Mesendoderm (in vitro differentiated cells): ENCODE measurements around the gene RIPOR3.
"Not testable (repeated sequence)": the region's sequence is repeated elsewhere in the genome, so short reads cannot be mapped to it uniquely, and the experiment has no call there.

Source experiments
- DNase-seq: peaks from one replicate; pipeline ENCODE4 v3.0.0; 2013
- H2AK5ac ChIP-seq: 2 replicates; pipeline ENCODE4 v1.6.1; 2013; ENCODE audit warnings: low read length, inconsistent platforms
- H2BK120ac ChIP-seq: 2 replicates; pipeline ENCODE4 v1.6.1; 2013; ENCODE audit warnings: low read depth, mild to moderate bottlenecking, low read length, moderate library complexity, mixed read lengths
- H2BK15ac ChIP-seq: replicated peaks from 2 replicates; pipeline ENCODE4 v1.6.1; 2013; ENCODE audit warnings: low read depth, mild to moderate bottlenecking, moderate library complexity
- H2BK5ac ChIP-seq: 2 replicates; pipeline ENCODE4 v1.6.1; 2013; ENCODE audit warnings: low read length, inconsistent platforms
- H3K18ac ChIP-seq: 2 replicates; pipeline ENCODE4 v1.6.1; 2013; ENCODE audit warnings: mild to moderate bottlenecking, low read length, mixed read lengths
- H3K23ac ChIP-seq: one replicate; pipeline ENCODE4 v1.6.1; 2013; ENCODE audit warnings: low read length
- H3K27ac ChIP-seq: 2 replicates; pipeline ENCODE4 v1.5.1; 2013; ENCODE audit warnings: low read depth, mild to moderate bottlenecking, inconsistent platforms, low read length, moderate library complexity
- H3K27me3 ChIP-seq: 2 replicates; pipeline ENCODE4 v1.6.1; 2013; ENCODE audit warnings: low read length, control low read depth, mild to moderate bottlenecking, inconsistent platforms; ENCODE audit not compliant: insufficient read depth, poor library complexity
- H3K36me3 ChIP-seq: 2 replicates; pipeline ENCODE4 v1.6.1; 2013; ENCODE audit warnings: low read length, inconsistent platforms; ENCODE audit not compliant: control insufficient read depth, insufficient read depth
- H3K4ac ChIP-seq: one replicate; pipeline ENCODE4 v1.6.1; 2013; ENCODE audit warnings: low read depth, mild to moderate bottlenecking, low read length, moderate library complexity
- H3K4me1 ChIP-seq: 2 replicates; pipeline ENCODE4 v1.6.1; 2013; ENCODE audit warnings: low read depth, low read length, inconsistent platforms; ENCODE audit not compliant: control insufficient read depth
- H3K4me2 ChIP-seq: 2 replicates; pipeline ENCODE4 v1.6.1; 2013; ENCODE audit warnings: low read length
- H3K4me3 ChIP-seq: 2 replicates; pipeline ENCODE4 v1.5.1; 2013; ENCODE audit warnings: mild to moderate bottlenecking, low read length
- H3K56ac ChIP-seq: one replicate; pipeline ENCODE4 v1.6.1; 2013; ENCODE audit warnings: low read length
- H3K79me1 ChIP-seq: 2 replicates; pipeline ENCODE4 v1.6.1; 2013; ENCODE audit warnings: low read length, inconsistent platforms
- H3K79me2 ChIP-seq: 2 replicates; pipeline ENCODE4 v1.6.1; 2013; ENCODE audit warnings: mild to moderate bottlenecking, low read length; ENCODE audit not compliant: control insufficient read depth, insufficient read depth
- H3K9ac ChIP-seq: 2 replicates; pipeline ENCODE4 v1.6.1; 2013; ENCODE audit warnings: low read length, inconsistent platforms
- H4K5ac ChIP-seq: one replicate; pipeline ENCODE4 v1.6.1; 2013; ENCODE audit warnings: low read length
- H4K8ac ChIP-seq: one replicate; pipeline ENCODE4 v1.6.1; 2013; ENCODE audit warnings: low read depth, mild to moderate bottlenecking, control low read depth, low read length, moderate library complexity
- WGBS: extraction: QIAGEN DNeasy Blood & Tissue Kit; methylation state at CpG from one replicate; pipeline ENCODE4 v1.1.7; 2013; ENCODE audit warnings: low lambda C conversion rate, missing lambda C conversion rate; ENCODE audit not compliant: insufficient coverage; ENCODE audit errors: extremely low coverage; 5-methylcytosine and 5-hydroxymethylcytosine counted together

Gene RIPOR3

DNA sequence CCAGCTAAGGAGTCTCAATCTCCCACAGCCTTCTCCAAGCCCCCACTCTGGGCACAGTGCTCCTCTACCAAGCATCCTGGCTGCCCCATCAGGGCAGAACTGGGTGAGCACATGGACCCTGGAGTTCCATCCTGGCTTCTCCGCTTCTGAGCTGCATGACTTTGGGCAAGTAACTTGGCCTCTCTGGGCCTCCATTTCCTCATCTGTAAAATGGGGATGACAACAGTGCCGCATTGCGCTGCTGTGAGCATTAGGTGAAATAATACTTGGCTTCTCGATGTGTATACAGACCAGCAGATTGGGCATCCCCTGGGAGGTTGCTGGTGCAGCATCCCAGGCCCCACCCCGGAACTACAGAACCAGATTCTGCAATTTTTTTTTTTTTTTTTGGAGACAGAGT is 8.3 kb upstream of the RIPOR3 start:
- Histone ChIP-seq H3K9ac (no peak overlapping the region), H2BK5ac (no peak overlapping the region), H2BK15ac (no peak overlapping the region), H3K27me3 (no peaks in the 10 kb centered on the region), H3K79me1 (no peaks in the 10 kb centered on the region), H3K4me1 (no peaks in the 10 kb centered on the region), H2BK120ac (no peak overlapping the region), H4K5ac (no peak overlapping the region), H4K8ac (no peak overlapping the region), H3K36me3 (no peaks in the 10 kb centered on the region), H3K79me2 (no peaks in the 10 kb centered on the region), H3K23ac (no peak overlapping the region), H3K4me3 (no peak overlapping the region), H3K18ac (no peak overlapping the region), H2AK5ac (no peak overlapping the region), H3K4ac (no peak overlapping the region), H3K4me2 (no peak overlapping the region), H3K27ac (no peak overlapping the region), H3K56ac (no peak overlapping the region)
- WGBS, result no CpG with 5 or more reads among the region's 5 CpGs
- DNase-seq, result no peak

- H3K56ac ChIP-seq, H3K36me3 ChIP-seq, H2BK5ac ChIP-seq, H3K4ac ChIP-seq, H3K79me1 ChIP-seq, H3K27me3 ChIP-seq, DNase-seq, H2AK5ac ChIP-seq, H3K27ac ChIP-seq, H3K23ac ChIP-seq, H2BK120ac ChIP-seq, H3K4me1 ChIP-seq, H3K4me3 ChIP-seq, H4K5ac ChIP-seq, H3K9ac ChIP-seq, H4K8ac ChIP-seq, H3K79me2 ChIP-seq, H3K4me2 ChIP-seq, H2BK15ac ChIP-seq, H3K18ac ChIP-seq: not testable (repeated sequence)
- no CpG with 5 or more reads among the region's 7 CpGs for WGBS
These were observed 6.9 kb upstream of the RIPOR3 start for GRCh38 chr20:50698255-50698654.

DNA sequence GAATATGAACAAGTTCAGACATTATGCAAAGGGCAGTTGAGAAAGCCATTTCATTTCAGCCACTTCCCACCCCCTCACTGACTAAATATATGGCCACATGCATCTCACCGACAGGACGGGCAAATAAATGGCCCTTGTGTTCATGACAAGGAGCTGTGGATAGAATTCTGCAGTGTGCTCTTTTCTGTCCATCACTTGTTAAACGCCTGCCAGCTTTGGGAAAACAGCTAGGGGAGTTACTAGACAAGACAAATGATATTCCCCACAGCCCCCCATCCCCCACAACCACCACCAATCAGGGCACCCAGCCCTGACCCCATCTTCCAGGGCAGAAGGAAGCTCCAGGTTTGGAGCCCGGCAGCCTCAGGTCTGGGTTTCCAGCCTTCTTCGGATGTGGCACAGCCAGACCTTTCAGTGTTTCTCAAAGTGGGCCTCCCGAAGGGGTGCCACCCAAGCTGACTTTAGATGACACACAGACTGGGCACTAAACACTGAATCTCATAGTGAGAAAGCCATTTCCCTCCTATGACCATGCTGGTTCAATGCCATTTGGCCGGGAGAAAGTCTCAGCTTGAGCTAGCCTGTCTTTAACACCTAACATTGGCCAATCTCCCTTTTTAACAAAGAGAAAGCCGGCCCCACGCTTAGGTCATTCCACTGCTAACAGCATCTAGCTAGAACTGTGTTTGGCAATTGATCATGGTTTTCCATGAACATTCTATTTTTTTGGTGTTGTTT is 4.0 kb upstream of the RIPOR3 start:
- H2BK5ac ChIP-seq, result no peak overlapping the region
- DNase-seq, result no peak
- peaks cover 4% of the 10 kb centered on the region for H3K4me1 ChIP-seq
- no peaks in the 10 kb centered on the region for H3K79me2 ChIP-seq
- no peak overlapping the region for H3K9ac ChIP-seq
- no peaks in the 10 kb centered on the region for H3K79me1 ChIP-seq
- no peak overlapping the region for H3K27ac ChIP-seq
- no peak overlapping the region for H4K8ac ChIP-seq
- H3K4me3 ChIP-seq, result no peak overlapping the region
- no peak overlapping the region for H3K4me2 ChIP-seq
- H3K56ac ChIP-seq, result no peak overlapping the region
- no peak overlapping the region for H2AK5ac ChIP-seq
- no peaks in the 10 kb centered on the region for H3K36me3 ChIP-seq
- H3K4ac ChIP-seq, result no peak overlapping the region
- no CpG with 5 or more reads among the region's 9 CpGs for WGBS
- no peak overlapping the region for H2BK120ac ChIP-seq
- no peak overlapping the region for H2BK15ac ChIP-seq
- H3K23ac ChIP-seq, result no peak overlapping the region
- H3K18ac ChIP-seq, result no peak overlapping the region
- no peak overlapping the region for H4K5ac ChIP-seq
- no peaks in the 10 kb centered on the region for H3K27me3 ChIP-seq

- no peak overlapping the region for H2AK5ac ChIP-seq
- no peak for DNase-seq
These were observed 3.2 kb upstream of the RIPOR3 start for GRCh38 chr20:50694379-50695134.

DNA sequence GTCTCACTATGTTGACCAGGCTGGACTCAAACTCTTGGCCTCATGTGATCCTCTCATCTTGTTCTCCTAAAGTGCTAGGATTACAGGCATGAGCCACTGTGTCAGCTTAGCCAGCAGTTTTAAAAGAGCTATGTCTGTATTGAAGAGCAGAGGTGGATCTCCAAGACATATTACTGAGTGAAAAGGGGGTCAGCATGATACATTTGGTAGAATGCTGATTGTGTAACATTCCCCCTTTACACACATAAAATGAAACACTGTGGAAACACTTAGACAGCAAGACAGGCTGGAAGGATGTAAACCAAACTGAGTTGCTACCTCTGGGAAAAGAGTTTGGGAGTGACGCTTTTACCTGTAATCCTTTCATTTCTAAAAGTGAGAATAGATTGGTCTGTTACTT is 1.7 kb upstream of the RIPOR3 start:
- Histone ChIP-seq H3K4ac (no peak overlapping the region), H3K4me2 (no peak overlapping the region), H3K79me1 (no peaks in the 10 kb centered on the region), H4K8ac (no peak overlapping the region), H2BK15ac (no peak overlapping the region), H3K36me3 (no peaks in the 10 kb centered on the region), H3K56ac (no peak overlapping the region), H2AK5ac (no peak overlapping the region), H3K4me3 (no peak overlapping the region), H2BK5ac (no peak overlapping the region), H3K27me3 (no peaks in the 10 kb centered on the region), H3K79me2 (no peaks in the 10 kb centered on the region), H2BK120ac (no peak overlapping the region), H3K9ac (no peak overlapping the region), H3K18ac (no peak overlapping the region), H3K27ac (no peak overlapping the region), H3K23ac (no peak overlapping the region), H4K5ac (no peak overlapping the region), H3K4me1 (peaks cover 5% of the 10 kb centered on the region)
- WGBS, result no CpG with 5 or more reads among the region's 1 CpG
- DNase-seq, result no peak

More at GRCh38 chr20:50694379-50695134, 3.2 kb upstream of the RIPOR3 start:
- Histone ChIP-seq H3K27me3 (no peaks in the 10 kb centered on the region), H3K4me3 (no peak overlapping the region), H4K8ac (no peak overlapping the region), H3K36me3 (no peaks in the 10 kb centered on the region), H3K18ac (no peak overlapping the region), H4K5ac (no peak overlapping the region), H3K9ac (no peak overlapping the region), H2BK5ac (no peak overlapping the region), H3K56ac (no peak overlapping the region), H3K4ac (no peak overlapping the region), H3K4me1 (peaks cover 5% of the 10 kb centered on the region), H3K79me2 (no peaks in the 10 kb centered on the region), H3K23ac (no peak overlapping the region), H3K79me1 (no peaks in the 10 kb centered on the region), H3K4me2 (no peak overlapping the region), H3K27ac (no peak overlapping the region), H2BK120ac (no peak overlapping the region), H2BK15ac (no peak overlapping the region)
- WGBS, result no CpG with 5 or more reads among the region's 9 CpGs
